Upper lobe of left lung (tissue), 6 donors: ENCODE data around the gene ADI1. TPM values are rescaled to one million over a fixed set of nuclear protein-coding genes. Genes with fewer than 3 reads are reported as not detected.
"Not testable (repeated sequence)": the region's sequence is repeated elsewhere in the genome, so short reads cannot be mapped to it uniquely, and the experiment has no call there.

ENCODE experiments used
- ATAC-seq, 2 donors: fragments of 200-7000 bp; cut with Tn5 transposase; one replicate each; pipeline ENCODE4 v1.9.1; 2022; ENCODE audit warnings: mild to moderate bottlenecking in 2 of 2, moderate library complexity in 2 of 2; ENCODE audit not compliant: low FRiP score in 2 of 2
- DNase-seq, 2 donors: peaks; one replicate each; pipeline ENCODE4 v3.0.0-alpha.2; 2019 to 2020
- H3K27ac ChIP-seq, 4 donors: fragments of 200-600 bp; sonication (generic); one replicate each; pipeline ENCODE4 v1.5.1; 2016 to 2019
- H3K27me3 ChIP-seq, 4 donors: fragments of 200-600 bp; sonication (generic); one replicate each; pipeline ENCODE4 v1.5.1; 2017 to 2019
- H3K36me3 ChIP-seq, 4 donors: fragments of 200-600 bp; sonication (generic); one replicate each; pipeline ENCODE4 v1.5.1; 2016 to 2019
- H3K4me1 ChIP-seq, 4 donors: fragments of 200-600 bp; sonication (generic); one replicate each; pipeline ENCODE4 v1.5.1; 2018 to 2019
- H3K4me3 ChIP-seq, 4 donors: fragments of 200-600 bp; sonication (generic); one replicate each; pipeline ENCODE4 v1.5.1; 2017 to 2019; ENCODE audit warnings: mild to moderate bottlenecking in 2 of 4, moderate library complexity in 1 of 4
- H3K9me3 ChIP-seq, 4 donors: fragments of 200-600 bp; sonication (generic); one replicate each; pipeline ENCODE4 v1.5.1; 2018 to 2019
- CTCF ChIP-seq, 6 experiments: fragments of 450-650 bp in 4 of 6; fragments of 200-600 bp in 2 of 6; sonication (generic) in 2 of 6; IDR thresholded peaks; one replicate each; pipeline ENCODE4 v1.5.1; 2016 to 2019; ENCODE audit warnings: antibody characterized with exemption in 6 of 6
- EP300 ChIP-seq, 4 donors: sonication (generic); formaldehyde crosslinking; IDR thresholded peaks; one replicate each; pipeline ENCODE4 v1.5.1; 2017; ENCODE audit warnings: antibody characterized with exemption in 4 of 4, control low read depth in 2 of 4
- POLR2A ChIP-seq, 4 donors: fragments of 450-650 bp; IDR thresholded peaks; one replicate each; pipeline ENCODE4 v1.5.1; 2016 to 2017; ENCODE audit warnings: antibody characterized with exemption in 4 of 4, mild to moderate bottlenecking in 2 of 4
- POLR2AphosphoS5 ChIP-seq, 2 donors: sonication (generic); formaldehyde crosslinking; IDR thresholded peaks; one replicate each; pipeline ENCODE4 v1.5.1; 2017; ENCODE audit warnings: antibody characterized with exemption in 2 of 2
- WGBS, 2 donors: methylation state at CpG; one replicate each; pipeline ENCODE4 v1.1.5; 2017 to 2018; 5-methylcytosine and 5-hydroxymethylcytosine counted together
- total RNA-seq, 6 donors: library from RNA; depleted of rRNA in 4 of 6; stranded (reverse); fragments of >200 nt in 4 of 6; gene quantifications; one replicate each; pipeline versions ENCODE4 v1.1.0 to v1.2.1, GENCODE V29; 2016 to 2021
- donor health status: DM: no; HTN: no; CAD: no; lungs with moderate emphysema.
- donor health status: DM: no; HTN: yes; CAD: no; lungs with severe emphysema.

Gene ADI1
- total RNA-seq, 6 donors from 2014 or later: 40.9 to 87.3 (median 77.3) TPM

- Histone ChIP-seq H3K27ac (peak overlapping the region; percentile 92 to 99 (median 97)), H3K27me3 (no peaks in the 10 kb centered on the region), H3K4me1 (peaks cover 18 to 44% (median 29%) of the 10 kb centered on the region in 4 donors), H3K36me3 (peaks cover 0 to under 1% (median 0%) of the 10 kb centered on the region in 4 donors), H3K9me3 (no peaks in the 10 kb centered on the region), H3K4me3 (peak overlapping the region; percentile 66 to 88 (median 76))
- DNase-seq: peak; percentile 95 to 98
- WGBS, 2 donors: 0% methylated on average over 7 to 30 of the region's 67 CpGs
- TF ChIP-seq EP300 (IDR thresholded peaks at IDR 0.05) (no peak), POLR2AphosphoS5 (IDR thresholded peaks at IDR 0.05) (peak; percentile 76 to 79), CTCF (IDR thresholded peaks at IDR 0.05) (peak in 1 of 6 experiments; percentile 37), POLR2A (IDR thresholded peaks at IDR 0.05) (peak in 2 of 4 donors; percentile 60 to 69)
- peak; percentile 94 to 96 for ATAC-seq
These were observed 656 bp downstream of the ADI1 start for GRCh38 chr2:3518496-3519254.

GRCh38 chr2:3517948-3518495, 1.3 kb downstream of the ADI1 start:
- no peak for ATAC-seq
- DNase-seq: no peak
- peak overlapping the region; percentile 66 to 88 (median 76) for H3K4me3 ChIP-seq
- no peaks in the 10 kb centered on the region for H3K9me3 ChIP-seq
- H3K27ac ChIP-seq: peak overlapping the region; percentile 92 to 99 (median 97)
- TF ChIP-seq POLR2AphosphoS5 (IDR thresholded peaks at IDR 0.05): no peak
- no peak for TF ChIP-seq CTCF (IDR thresholded peaks at IDR 0.05)
- no peak for TF ChIP-seq POLR2A (IDR thresholded peaks at IDR 0.05)
- no peak for TF ChIP-seq EP300 (IDR thresholded peaks at IDR 0.05)
- H3K4me1 ChIP-seq: peaks cover 13 to 37% (median 23%) of the 10 kb centered on the region in 4 donors
- no peaks in the 10 kb centered on the region for H3K27me3 ChIP-seq
- 30 to 32% methylated on average over 3 of the region's 3 CpGs for WGBS, 2 donors
- H3K36me3 ChIP-seq: peaks cover under 1 to 7% (median 4%) of the 10 kb centered on the region in 4 donors

DNA sequence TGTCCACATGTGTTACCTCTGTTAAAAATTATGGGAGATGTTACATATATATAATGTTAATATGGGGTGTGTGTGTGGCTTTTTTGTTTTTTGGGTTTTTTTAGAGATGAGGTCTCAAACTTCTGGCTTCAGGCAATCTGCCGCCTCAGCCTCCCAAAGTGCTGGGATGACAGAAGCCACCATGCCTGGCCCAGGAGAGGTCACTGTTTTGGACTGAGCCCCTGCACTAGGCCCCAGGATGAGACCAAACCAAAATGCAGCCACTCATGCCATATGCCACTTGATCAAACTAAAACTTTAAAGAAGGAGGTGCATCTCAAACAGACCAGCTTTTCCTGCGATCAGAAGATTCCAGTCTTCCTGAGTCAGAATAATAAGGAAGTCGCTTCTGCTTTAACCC, 2.5 kb downstream of the ADI1 start:
- 93 to 97% methylated on average over 3 of the region's 3 CpGs for WGBS, 2 donors
- Histone ChIP-seq H3K4me3 (no peak overlapping the region), H3K9me3 (no peaks in the 10 kb centered on the region), H3K4me1 (peaks cover 10 to 26% (median 17%) of the 10 kb centered on the region in 4 donors), H3K27ac (no peak overlapping the region), H3K27me3 (no peaks in the 10 kb centered on the region), H3K36me3 (peaks cover 10 to 19% (median 16%) of the 10 kb centered on the region in 4 donors)
- ATAC-seq: no peak
- TF ChIP-seq POLR2A (IDR thresholded peaks at IDR 0.05): no peak
- no peak for TF ChIP-seq CTCF (IDR thresholded peaks at IDR 0.05)
- no peak for TF ChIP-seq POLR2AphosphoS5 (IDR thresholded peaks at IDR 0.05)
- no peak for TF ChIP-seq EP300 (IDR thresholded peaks at IDR 0.05)
- DNase-seq: no peak

- H3K4me3 ChIP-seq, H3K27ac ChIP-seq, H3K27me3 ChIP-seq, DNase-seq, ATAC-seq, H3K9me3 ChIP-seq: not testable (repeated sequence)
- 96 to 97% methylated on average over 5 of the region's 5 CpGs for WGBS, 2 donors
- Histone ChIP-seq H3K36me3 (peaks cover 10 to 33% (median 29%) of the 10 kb centered on the region in 4 donors), H3K4me1 (peaks cover 7 to 17% (median 14%) of the 10 kb centered on the region in 4 donors)
These were observed 3.9 kb downstream of the ADI1 start for GRCh38 chr2:3515438-3515837.

DNA sequence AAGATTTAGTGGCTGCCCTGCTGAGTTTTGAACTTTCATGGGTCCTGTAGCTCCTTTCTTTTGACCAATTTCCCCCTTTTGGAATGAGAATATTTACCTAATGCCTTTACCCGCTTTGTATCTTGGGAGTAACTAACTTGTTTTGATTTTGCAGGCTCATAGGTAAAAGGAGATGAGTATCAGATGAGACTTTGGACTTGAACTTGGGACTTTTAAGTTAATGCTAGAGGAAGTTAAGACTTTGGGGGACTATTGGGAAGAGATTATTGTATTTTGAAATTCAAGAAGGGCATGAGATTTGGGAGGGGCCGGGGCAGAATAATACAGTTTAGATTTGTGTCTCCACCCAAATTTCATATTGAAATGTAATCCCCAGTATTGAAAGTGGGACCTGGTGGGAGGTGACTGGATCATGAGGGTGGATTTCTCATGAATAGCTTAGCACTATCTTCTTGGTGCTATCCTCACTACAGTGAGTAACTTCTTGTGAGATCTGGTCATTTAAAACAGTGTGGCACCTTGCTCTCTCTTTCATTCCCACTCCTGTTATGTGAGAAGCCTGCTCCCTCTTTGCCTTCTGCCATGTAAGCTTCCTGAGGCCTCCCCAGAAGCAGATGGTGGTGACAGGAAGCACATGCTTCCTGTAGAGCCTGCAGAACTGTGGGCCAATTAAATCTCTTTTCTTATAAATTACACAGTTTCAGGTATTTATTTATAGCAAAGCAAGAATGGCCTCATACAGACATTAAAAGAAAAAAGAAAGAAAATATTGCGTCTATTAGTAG, 6.1 kb downstream of the ADI1 start:
- H3K36me3 ChIP-seq: peaks cover 10 to 41% (median 34%) of the 10 kb centered on the region in 4 donors
- 95 to 98% methylated on average over 3 of the region's 3 CpGs for WGBS, 2 donors
- no peaks in the 10 kb centered on the region for H3K27me3 ChIP-seq
- TF ChIP-seq EP300 (IDR thresholded peaks at IDR 0.05) (no peak), CTCF (IDR thresholded peaks at IDR 0.05) (no peak)
- no peak overlapping the region for H3K27ac ChIP-seq
- no peaks in the 10 kb centered on the region for H3K9me3 ChIP-seq
- peaks cover 0 to 9% (median 7%) of the 10 kb centered on the region in 4 donors for H3K4me1 ChIP-seq
- H3K4me3 ChIP-seq: no peak overlapping the region
- DNase-seq: no peak
- no peak for ATAC-seq
